ENCODE results near the gene SMARCD1.

The SMARCD1 gene

GRCh38 chr12:50069539-50069938, 15.6 kb upstream of the SMARCD1 start:
- no peak overlapping the region for H3K9ac ChIP-seq (ENCODE audit: low read length)
- H3K36me3 ChIP-seq (ENCODE audit: control insufficient read depth, insufficient read depth, low read length, severe bottlenecking), result no peaks in the 10 kb centered on the region
- H3K27me3 ChIP-seq (replicated peaks; ENCODE audit: control insufficient read depth, insufficient read depth, low read length), result no peaks in the 10 kb centered on the region
- H3K4me1 ChIP-seq (ENCODE audit: control insufficient read depth, insufficient read depth, low read length), result peaks cover 7% of the 10 kb centered on the region
- no peaks in the 10 kb centered on the region for H3K9me3 ChIP-seq (ENCODE audit: control insufficient read depth, low read length)
- no peak for DNase-seq (ENCODE audit: low read depth)
- no peak overlapping the region for H3K4me3 ChIP-seq (ENCODE audit: low read length)

GRCh38 chr12:50070314-50071060, 14.7 kb upstream of the SMARCD1 start:
- Histone ChIP-seq H3K4me3 (ENCODE audit: low read length) (no peak overlapping the region), H3K9me3 (ENCODE audit: control insufficient read depth, low read length) (no peaks in the 10 kb centered on the region), H3K4me1 (ENCODE audit: control insufficient read depth, insufficient read depth, low read length) (peaks cover 10% of the 10 kb centered on the region), H3K27me3 (replicated peaks; ENCODE audit: control insufficient read depth, insufficient read depth, low read length) (no peaks in the 10 kb centered on the region), H3K9ac (ENCODE audit: low read length) (peak overlapping the region; percentile 27), H3K36me3 (ENCODE audit: control insufficient read depth, insufficient read depth, low read length, severe bottlenecking) (no peaks in the 10 kb centered on the region)
- DNase-seq (ENCODE audit: low read depth), result peak; percentile 93

GRCh38 chr12:50072198-50072907, 12.8 kb upstream of the SMARCD1 start:
- Histone ChIP-seq H3K27me3 (replicated peaks; ENCODE audit: control insufficient read depth, insufficient read depth, low read length) (no peaks in the 10 kb centered on the region), H3K9me3 (ENCODE audit: control insufficient read depth, low read length) (no peaks in the 10 kb centered on the region), H3K9ac (ENCODE audit: low read length) (no peak overlapping the region), H3K4me3 (ENCODE audit: low read length) (no peak overlapping the region), H3K36me3 (ENCODE audit: control insufficient read depth, insufficient read depth, low read length, severe bottlenecking) (no peaks in the 10 kb centered on the region), H3K4me1 (ENCODE audit: control insufficient read depth, insufficient read depth, low read length) (peaks cover 11% of the 10 kb centered on the region)
- no peak for DNase-seq (ENCODE audit: low read depth)

GRCh38 chr12:50073206-50073605, 11.9 kb upstream of the SMARCD1 start:
- no peak for DNase-seq (ENCODE audit: low read depth)
- H3K4me1 ChIP-seq (ENCODE audit: control insufficient read depth, insufficient read depth, low read length), result peaks cover 11% of the 10 kb centered on the region
- H3K27me3 ChIP-seq (replicated peaks; ENCODE audit: control insufficient read depth, insufficient read depth, low read length), result no peaks in the 10 kb centered on the region
- no peak overlapping the region for H3K4me3 ChIP-seq (ENCODE audit: low read length)
- no peak overlapping the region for H3K9ac ChIP-seq (ENCODE audit: low read length)
- no peaks in the 10 kb centered on the region for H3K9me3 ChIP-seq (ENCODE audit: control insufficient read depth, low read length)
- no peaks in the 10 kb centered on the region for H3K36me3 ChIP-seq (ENCODE audit: control insufficient read depth, insufficient read depth, low read length, severe bottlenecking)

GRCh38 chr12:50073712-50074111, 11.4 kb upstream of the SMARCD1 start:
- Histone ChIP-seq H3K4me3 (ENCODE audit: low read length) (no peak overlapping the region), H3K27me3 (replicated peaks; ENCODE audit: control insufficient read depth, insufficient read depth, low read length) (no peaks in the 10 kb centered on the region), H3K4me1 (ENCODE audit: control insufficient read depth, insufficient read depth, low read length) (peaks cover 11% of the 10 kb centered on the region), H3K9me3 (ENCODE audit: control insufficient read depth, low read length) (no peaks in the 10 kb centered on the region), H3K9ac (ENCODE audit: low read length) (no peak overlapping the region), H3K36me3 (ENCODE audit: control insufficient read depth, insufficient read depth, low read length, severe bottlenecking) (no peaks in the 10 kb centered on the region)
- DNase-seq (ENCODE audit: low read depth), result no peak

GRCh38 chr12:50074936-50075807, 10.0 kb upstream of the SMARCD1 start:
- Histone ChIP-seq H3K36me3 (ENCODE audit: control insufficient read depth, insufficient read depth, low read length, severe bottlenecking) (no peaks in the 10 kb centered on the region), H3K4me3 (ENCODE audit: low read length) (no peak overlapping the region), H3K27me3 (replicated peaks; ENCODE audit: control insufficient read depth, insufficient read depth, low read length) (no peaks in the 10 kb centered on the region)

GRCh38 chr12:50075808-50076170, 9.4 kb upstream of the SMARCD1 start:
- H3K9me3 ChIP-seq (ENCODE audit: control insufficient read depth, low read length), result no peaks in the 10 kb centered on the region
- DNase-seq (ENCODE audit: low read depth), result no peak
- peaks cover 6% of the 10 kb centered on the region for H3K4me1 ChIP-seq (ENCODE audit: control insufficient read depth, insufficient read depth, low read length)
- no peaks in the 10 kb centered on the region for H3K27me3 ChIP-seq (replicated peaks; ENCODE audit: control insufficient read depth, insufficient read depth, low read length)
- H3K36me3 ChIP-seq (ENCODE audit: control insufficient read depth, insufficient read depth, low read length, severe bottlenecking), result no peaks in the 10 kb centered on the region
- H3K4me3 ChIP-seq (ENCODE audit: low read length), result no peak overlapping the region
- H3K9ac ChIP-seq (ENCODE audit: low read length), result peak overlapping the region; percentile 34

More at GRCh38 chr12:50074936-50075807, 10.0 kb upstream of the SMARCD1 start:
- peaks cover 10% of the 10 kb centered on the region for H3K4me1 ChIP-seq (ENCODE audit: control insufficient read depth, insufficient read depth, low read length)
- H3K9me3 ChIP-seq (ENCODE audit: control insufficient read depth, low read length), result no peaks in the 10 kb centered on the region
- peak overlapping the region; percentile 34 for H3K9ac ChIP-seq (ENCODE audit: low read length)
- peak; percentile 93 for DNase-seq (ENCODE audit: low read depth)

- H3K4me3 ChIP-seq (ENCODE audit: low read length), result no peak overlapping the region
- H3K27me3 ChIP-seq (replicated peaks; ENCODE audit: control insufficient read depth, insufficient read depth, low read length), result no peaks in the 10 kb centered on the region
- DNase-seq (ENCODE audit: low read depth), result no peak
- no peaks in the 10 kb centered on the region for H3K9me3 ChIP-seq (ENCODE audit: control insufficient read depth, low read length)
- H3K36me3 ChIP-seq (ENCODE audit: control insufficient read depth, insufficient read depth, low read length, severe bottlenecking), result no peaks in the 10 kb centered on the region
- H3K4me1 ChIP-seq (ENCODE audit: control insufficient read depth, insufficient read depth, low read length), result peaks cover 4% of the 10 kb centered on the region
- no peak overlapping the region for H3K9ac ChIP-seq (ENCODE audit: low read length)
Measured at GRCh38 chr12:50077099-50077498, 8.0 kb upstream of the SMARCD1 start.

GRCh38 chr12:50078281-50078680, 6.9 kb upstream of the SMARCD1 start:
- no peaks in the 10 kb centered on the region for H3K9me3 ChIP-seq (ENCODE audit: control insufficient read depth, low read length)
- no peaks in the 10 kb centered on the region for H3K27me3 ChIP-seq (replicated peaks; ENCODE audit: control insufficient read depth, insufficient read depth, low read length)
- no peak overlapping the region for H3K9ac ChIP-seq (ENCODE audit: low read length)
- no peaks in the 10 kb centered on the region for H3K36me3 ChIP-seq (ENCODE audit: control insufficient read depth, insufficient read depth, low read length, severe bottlenecking)
- peaks cover 13% of the 10 kb centered on the region for H3K4me1 ChIP-seq (ENCODE audit: control insufficient read depth, insufficient read depth, low read length)
- H3K4me3 ChIP-seq (ENCODE audit: low read length), result no peak overlapping the region
- no peak for DNase-seq (ENCODE audit: low read depth)

GRCh38 chr12:50079771-50080170, 5.4 kb upstream of the SMARCD1 start:
- Histone ChIP-seq H3K4me1 (ENCODE audit: control insufficient read depth, insufficient read depth, low read length) (peaks cover 18% of the 10 kb centered on the region), H3K9ac (ENCODE audit: low read length) (no peak overlapping the region), H3K4me3 (ENCODE audit: low read length) (no peak overlapping the region), H3K27me3 (replicated peaks; ENCODE audit: control insufficient read depth, insufficient read depth, low read length) (no peaks in the 10 kb centered on the region), H3K9me3 (ENCODE audit: control insufficient read depth, low read length) (no peaks in the 10 kb centered on the region), H3K36me3 (ENCODE audit: control insufficient read depth, insufficient read depth, low read length, severe bottlenecking) (no peaks in the 10 kb centered on the region)
- DNase-seq (ENCODE audit: low read depth), result no peak

All from adipocyte (in vitro differentiated cells).